Mammary epithelial cell (primary cell): ENCODE results near the gene RAG1.

Experiments used
- CTCF ChIP-seq, 2 donors: IDR thresholded peaks in 1 of 2; conservative IDR thresholded peaks in 1 of 2; 2 replicates each; pipeline ENCODE4 v1.5.1; 2011 to 2012; ENCODE audit warnings: inconsistent platforms in 2 of 2, low read length in 2 of 2, mild to moderate bottlenecking in 2 of 2, control low read depth in 1 of 2, low read depth in 1 of 2; ENCODE audit not compliant: insufficient read depth in 1 of 2; ENCODE audit errors: extremely low read depth in 1 of 2
- EZH2 ChIP-seq: IDR thresholded peaks from 2 replicates; pipeline ENCODE4 v1.6.1; 2012; ENCODE audit warnings: low read length, inconsistent platforms, borderline replicate concordance

GRCh38 chr11:36601155-36601554 lies 33.3 kb downstream of the RAG1 start:
- TF ChIP-seq CTCF (conservative IDR thresholded peaks at IDR 0.05 in 1 of 2, IDR thresholded peaks at IDR 0.05 in 1 of 2; ENCODE audit: extremely low read depth in 1 of 2, insufficient read depth in 1 of 2, low read depth in 1 of 2, low read length in 2 of 2): no peak
- TF ChIP-seq EZH2: no peak
